Measurements from ENCODE around the gene SUSD2.
"Not testable (repeated sequence)": the region's sequence is repeated elsewhere in the genome, so short reads cannot be mapped to it uniquely, and the experiment has no call there.

The SUSD2 gene

DNA sequence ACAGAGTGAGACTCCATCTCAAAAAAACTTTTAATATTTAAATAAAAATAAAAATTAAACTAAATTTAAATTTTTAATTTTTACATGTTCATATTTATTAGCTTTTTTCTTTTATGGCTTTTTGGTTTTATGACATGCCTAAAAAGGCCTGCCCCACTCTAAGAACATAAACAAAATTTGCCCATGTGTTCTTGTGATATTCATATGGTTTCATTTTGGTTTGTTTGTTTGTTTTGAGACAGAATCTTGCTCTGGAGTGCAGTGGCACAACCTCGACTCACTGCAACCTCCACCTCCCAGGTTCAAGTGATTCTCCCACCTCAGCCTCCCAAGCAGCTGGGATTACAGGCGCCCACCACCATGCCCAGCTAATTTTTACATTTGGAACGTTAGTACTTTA, 27.7 kb downstream of the SUSD2 start:
- no peak overlapping the region for H3K4me3 ChIP-seq (ENCODE audit: low read length)
- DNase-seq (ENCODE audit: low read depth), result no peak
- TF ChIP-seq, protein P1, sequence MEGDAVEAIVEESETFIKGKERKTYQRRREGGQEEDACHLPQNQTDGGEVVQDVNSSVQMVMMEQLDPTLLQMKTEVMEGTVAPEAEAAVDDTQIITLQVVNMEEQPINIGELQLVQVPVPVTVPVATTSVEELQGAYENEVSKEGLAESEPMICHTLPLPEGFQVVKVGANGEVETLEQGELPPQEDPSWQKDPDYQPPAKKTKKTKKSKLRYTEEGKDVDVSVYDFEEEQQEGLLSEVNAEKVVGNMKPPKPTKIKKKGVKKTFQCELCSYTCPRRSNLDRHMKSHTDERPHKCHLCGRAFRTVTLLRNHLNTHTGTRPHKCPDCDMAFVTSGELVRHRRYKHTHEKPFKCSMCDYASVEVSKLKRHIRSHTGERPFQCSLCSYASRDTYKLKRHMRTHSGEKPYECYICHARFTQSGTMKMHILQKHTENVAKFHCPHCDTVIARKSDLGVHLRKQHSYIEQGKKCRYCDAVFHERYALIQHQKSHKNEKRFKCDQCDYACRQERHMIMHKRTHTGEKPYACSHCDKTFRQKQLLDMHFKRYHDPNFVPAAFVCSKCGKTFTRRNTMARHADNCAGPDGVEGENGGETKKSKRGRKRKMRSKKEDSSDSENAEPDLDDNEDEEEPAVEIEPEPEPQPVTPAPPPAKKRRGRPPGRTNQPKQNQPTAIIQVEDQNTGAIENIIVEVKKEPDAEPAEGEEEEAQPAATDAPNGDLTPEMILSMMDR (conservative IDR thresholded peaks at IDR 0.05; ENCODE audit: low read depth, low read length), result no peak

DNA sequence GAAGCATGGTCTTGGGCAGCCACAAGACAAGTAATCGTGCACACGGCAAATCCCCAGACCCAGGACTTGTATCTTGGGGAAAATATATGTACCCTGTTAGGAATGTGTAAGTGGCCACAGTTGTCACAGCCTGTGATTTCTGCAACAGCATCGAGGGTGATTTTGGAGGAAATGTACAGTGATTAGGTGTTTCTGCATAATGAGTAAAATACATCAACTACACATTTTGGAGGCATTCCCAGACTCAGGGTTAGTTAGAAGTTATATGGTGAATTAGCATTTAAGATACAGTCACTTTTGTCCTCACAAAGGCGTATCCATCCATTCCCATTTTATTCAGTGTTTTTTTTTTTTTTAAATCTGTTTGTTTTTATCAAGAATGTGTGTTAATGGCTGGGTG, 28.4 kb downstream of the SUSD2 start:
- no peak for DNase-seq (ENCODE audit: low read depth)
- TF ChIP-seq, protein P1 (conservative IDR thresholded peaks at IDR 0.05; ENCODE audit: low read depth, low read length), result no peak
- no peak overlapping the region for H3K4me3 ChIP-seq (ENCODE audit: low read length)

DNA sequence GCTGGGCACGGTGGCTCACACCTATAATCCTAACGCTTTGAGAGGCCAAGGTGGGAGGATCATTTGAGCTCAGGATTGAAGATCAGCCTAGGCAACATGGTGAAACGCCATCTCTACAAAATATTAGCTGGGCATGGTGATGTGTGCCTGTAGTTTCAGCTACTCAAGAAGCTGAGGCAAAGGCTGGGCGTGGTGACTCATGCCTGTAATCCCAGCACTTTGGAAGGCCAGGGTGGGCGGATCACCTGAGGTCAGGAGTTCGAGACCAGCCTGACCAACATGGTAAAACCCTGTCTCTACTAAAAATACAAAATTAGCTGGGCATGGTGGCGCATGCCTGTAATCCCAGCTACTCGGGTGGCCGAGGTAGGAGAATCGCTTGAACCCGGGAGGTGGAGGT, 29.1 kb downstream of the SUSD2 start:
- not testable (repeated sequence) for H3K4me3 ChIP-seq (ENCODE audit: low read length); DNase-seq (ENCODE audit: low read depth)

DNA sequence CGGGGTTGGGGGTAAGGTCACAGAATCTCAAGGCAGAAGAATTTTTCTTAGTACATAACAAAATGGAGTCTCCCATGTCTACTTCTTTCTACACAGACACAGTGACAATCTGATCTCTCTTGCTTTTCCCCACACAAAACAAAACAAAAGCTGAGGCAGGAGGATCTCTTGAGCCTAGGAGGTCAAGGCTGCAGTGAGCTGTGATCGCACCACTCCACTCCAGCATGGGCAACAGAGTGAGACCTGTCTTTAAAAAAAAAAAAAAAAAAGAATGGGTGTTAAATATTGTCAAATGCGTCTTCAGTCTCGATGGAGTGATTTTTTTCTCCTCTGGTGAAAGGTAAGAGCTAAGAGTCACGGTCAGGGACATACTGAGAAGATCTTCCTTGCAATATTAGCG, 30.4 kb downstream of the SUSD2 start:
- DNase-seq (ENCODE audit: low read depth); H3K4me3 ChIP-seq (ENCODE audit: low read length): not testable (repeated sequence)

DNA sequence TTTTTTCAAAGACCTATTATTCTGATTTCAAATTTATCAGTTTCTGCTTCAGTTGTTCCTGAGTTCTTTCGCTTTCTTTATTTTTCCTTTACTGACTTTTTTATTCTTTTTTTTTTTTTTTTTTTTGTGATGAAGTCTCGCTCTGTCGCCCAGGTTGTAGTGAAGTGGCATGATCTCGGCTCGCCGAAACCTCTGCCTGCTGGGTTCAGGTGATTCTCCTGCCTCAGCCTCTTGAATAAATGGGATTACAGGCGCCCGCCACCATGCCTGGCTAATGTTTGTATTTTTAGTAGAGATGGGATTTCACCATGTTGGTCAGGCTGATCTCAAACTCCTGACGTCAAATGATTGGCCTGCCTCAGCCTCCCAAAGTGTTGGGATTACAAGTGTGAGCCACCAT, 31.8 kb downstream of the SUSD2 start:
- H3K4me3 ChIP-seq (ENCODE audit: low read length); DNase-seq (ENCODE audit: low read depth): not testable (repeated sequence)

DNA sequence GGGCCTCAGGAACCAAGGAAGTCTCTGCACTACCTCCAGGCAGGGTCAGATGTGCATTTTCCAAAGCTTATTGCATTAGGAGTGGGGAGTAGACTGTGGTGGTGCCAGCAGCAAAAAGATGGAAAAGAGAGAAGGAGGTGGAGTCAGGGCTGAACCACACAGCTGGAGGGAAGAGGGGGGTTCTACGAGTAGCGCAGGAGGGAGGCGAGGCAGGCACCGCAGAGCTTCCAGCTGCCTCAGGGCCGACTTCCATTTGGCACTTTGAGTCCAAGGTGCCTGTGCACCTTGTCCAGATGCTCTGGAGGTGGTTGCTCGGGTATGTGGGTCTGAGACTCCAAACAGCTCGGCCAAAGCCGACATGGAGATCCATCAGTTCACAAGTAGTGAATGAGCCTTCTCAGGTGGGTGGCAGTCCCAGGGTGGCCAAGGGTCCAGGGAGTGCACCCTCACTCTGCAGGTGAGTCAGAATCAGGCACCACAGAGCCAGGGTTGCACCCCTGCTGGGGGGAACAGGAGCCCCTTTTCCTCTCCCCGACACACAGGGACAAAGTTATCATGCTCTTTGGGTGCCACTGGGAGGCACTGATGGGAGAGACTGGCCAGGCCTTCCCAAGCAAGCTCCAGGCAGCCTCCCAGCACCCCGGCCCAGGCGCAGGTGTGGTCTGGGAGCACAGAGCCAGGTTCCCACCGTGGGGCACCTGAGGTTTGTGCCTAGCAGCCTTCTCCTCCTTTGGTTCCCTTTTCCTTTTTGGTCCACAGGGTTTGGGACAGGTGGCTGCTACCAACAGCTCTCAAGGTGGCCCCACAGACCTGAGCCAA, 33.4 kb downstream of the SUSD2 start:
- no peak overlapping the region for H3K4me3 ChIP-seq (ENCODE audit: low read length)
- no peak for DNase-seq (ENCODE audit: low read depth)
- TF ChIP-seq, protein P1 (conservative IDR thresholded peaks at IDR 0.05; ENCODE audit: low read depth, low read length), result no peak

DNA sequence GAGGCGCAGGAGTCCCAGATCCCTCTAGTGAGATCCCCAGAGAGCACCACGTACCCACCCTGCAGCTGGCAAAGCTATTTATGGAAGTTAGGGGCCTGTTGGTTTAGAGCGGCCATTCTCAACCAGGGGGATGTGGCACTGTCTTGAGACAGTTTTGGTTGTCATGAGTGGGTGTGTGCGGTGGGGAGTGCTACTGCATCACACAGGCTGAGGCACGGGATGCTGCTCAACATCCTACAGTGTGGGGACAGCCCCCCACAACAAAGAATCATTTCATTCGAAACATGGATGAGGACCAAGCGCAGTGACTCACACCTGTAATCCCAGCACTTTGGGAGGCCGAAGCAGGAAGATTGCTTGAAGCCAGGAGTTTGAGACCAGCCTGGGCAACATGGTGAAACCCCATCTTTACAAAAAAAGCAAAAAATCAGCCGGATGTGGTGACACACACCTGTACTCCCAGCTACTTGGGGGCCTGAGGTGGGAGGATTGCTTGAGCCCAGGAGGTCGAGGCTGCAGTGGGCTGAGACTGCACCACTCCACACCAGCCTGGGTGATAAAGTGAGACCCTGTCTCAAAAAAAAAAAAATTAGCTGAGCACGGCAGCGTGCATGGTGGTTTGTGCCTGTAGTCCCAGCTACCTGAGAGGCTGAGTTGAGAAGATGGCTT, 35.4 kb downstream of the SUSD2 start:
- TF ChIP-seq, protein P1 (conservative IDR thresholded peaks at IDR 0.05; ENCODE audit: low read depth, low read length), result no peak
- H3K4me3 ChIP-seq (ENCODE audit: low read length), result no peak overlapping the region
- DNase-seq (ENCODE audit: low read depth), result no peak

DNA sequence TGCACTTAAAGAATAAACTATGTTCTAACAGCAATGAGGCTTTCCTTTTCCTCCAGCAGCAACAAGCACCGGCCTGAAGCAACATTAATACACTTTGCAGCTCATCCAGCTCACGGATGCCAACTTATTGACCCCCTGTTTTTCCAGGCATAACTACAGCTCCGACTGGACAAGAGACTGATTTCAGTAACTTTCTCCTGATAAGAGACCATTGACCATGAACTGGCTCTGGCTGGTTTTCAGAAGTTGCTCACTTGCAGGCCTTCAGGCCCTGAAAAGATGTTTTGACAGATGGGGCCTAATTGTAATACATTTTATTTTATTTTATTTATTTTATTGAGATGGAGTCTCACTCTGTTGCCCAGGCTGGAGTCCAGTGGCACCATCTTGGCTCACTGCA, 36.1 kb downstream of the SUSD2 start:
- no peak for DNase-seq (ENCODE audit: low read depth)
- TF ChIP-seq, protein P1 (conservative IDR thresholded peaks at IDR 0.05; ENCODE audit: low read depth, low read length), result no peak
- H3K4me3 ChIP-seq (ENCODE audit: low read length), result no peak overlapping the region
